ENCODE data around the gene UBN2.
A peak's percentile ranks its signal among the peaks of the same experiment; 100 is the strongest.
"Not testable (repeated sequence)": the region's sequence is repeated elsewhere in the genome, so short reads cannot be mapped to it uniquely, and the experiment has no call there.

Gene UBN2

DNA sequence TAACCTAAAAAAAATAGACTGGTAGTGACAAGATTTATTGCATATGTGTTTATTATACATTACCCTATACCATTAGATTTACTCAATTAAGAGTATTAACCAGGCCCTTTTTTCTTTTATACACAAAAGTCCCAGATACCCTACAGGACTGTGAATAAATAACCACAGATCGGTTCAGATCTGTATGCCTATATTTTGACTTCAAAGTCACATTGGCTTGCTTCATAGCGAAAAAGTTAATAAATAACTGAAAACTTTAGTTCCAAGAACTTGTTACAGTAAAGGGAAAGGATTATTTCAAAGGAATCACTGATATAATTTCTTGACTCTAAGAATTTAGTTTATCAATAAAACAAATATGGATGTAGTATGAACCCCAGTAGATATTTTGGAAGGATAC, 68.3 kb downstream of the UBN2 start:
- DNase-seq (ENCODE audit: low read depth in 2 of 2) = no peak

- DNase-seq (ENCODE audit: low read depth in 2 of 2) = no peak
Observed at GRCh38 chr7:139300390-139300789, 69.4 kb downstream of the UBN2 start.

DNA sequence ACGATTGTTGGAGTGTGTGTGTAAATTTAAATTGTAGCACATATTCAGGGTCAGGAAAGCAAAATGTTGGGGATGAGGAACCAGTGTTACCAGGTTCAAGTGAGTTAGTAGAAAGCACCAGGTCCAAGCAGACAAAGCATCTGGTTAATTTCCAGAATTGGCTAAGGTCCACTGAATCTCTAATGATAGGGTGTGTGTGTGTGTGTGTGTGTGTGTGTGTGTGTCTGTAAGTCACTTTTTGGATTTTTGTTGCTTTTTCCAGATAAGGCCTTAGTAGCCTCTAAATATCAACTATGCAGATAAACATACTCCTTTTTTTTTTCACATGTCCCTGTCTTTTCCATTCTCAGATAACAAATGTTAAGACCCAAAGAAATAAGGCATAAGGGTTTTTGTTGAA, 73.5 kb downstream of the UBN2 start:
- DNase-seq (ENCODE audit: low read depth in 2 of 2) = no peak

DNA sequence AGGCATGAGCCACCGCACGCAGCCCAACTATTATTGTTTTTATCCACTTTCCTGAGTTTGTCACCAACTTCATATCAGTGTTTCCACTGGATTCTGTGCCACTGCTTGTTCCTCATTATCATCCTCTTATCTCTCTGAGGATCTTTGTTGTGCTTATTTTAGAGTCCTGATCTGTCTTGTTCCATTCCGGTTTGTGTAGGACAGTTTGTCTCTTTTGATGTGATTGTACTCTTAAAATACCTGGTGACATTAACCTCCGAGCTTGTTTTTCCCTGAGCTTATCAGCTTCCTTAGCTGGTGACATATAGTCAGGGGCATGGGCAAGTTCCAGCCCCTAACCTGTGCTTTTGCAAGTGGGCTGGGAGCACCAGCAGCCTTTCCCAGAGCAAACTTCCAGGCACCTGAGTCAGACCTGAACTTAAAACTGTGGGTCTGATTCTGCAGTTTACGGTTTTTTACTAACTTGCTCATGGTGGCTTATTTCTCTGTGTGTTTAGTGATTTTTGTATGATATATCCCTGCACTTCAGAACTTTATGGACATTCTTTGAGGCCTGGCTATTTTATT, 87.0 kb downstream of the UBN2 start:
- DNase-seq (ENCODE audit: low read depth in 2 of 2) = no peak

DNA sequence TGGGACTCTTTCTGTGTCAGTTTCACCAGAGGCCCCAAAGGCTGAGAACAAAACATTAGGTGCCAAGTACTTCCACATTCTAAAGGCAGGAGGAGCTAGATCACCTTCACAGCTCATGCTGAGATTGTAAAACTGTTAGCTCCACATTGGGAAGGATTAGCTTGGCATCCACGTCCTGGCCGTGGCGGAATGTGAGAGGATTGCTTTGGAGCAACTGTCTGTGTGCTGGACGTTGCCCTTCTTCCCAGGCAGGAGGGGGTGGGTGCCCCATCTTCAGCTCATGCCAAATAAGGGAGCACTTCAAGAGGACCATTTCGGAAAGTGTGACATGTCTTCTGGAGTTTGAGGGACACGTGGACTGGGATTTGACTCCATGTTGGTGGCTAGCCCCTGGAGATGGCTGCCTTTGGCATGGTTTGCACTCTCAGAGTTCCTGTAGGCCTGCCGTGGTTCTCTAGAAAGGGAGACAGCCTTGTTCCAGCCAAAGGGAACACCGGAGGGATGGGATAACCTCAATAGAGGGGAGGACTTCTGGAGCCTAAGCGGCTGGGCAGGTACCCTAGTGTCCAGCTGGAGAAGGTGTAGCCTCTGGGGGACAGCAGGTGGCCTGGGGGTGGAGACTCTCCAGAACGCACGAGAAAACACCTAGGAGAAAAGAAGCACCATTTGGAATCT, 90.2 kb downstream of the UBN2 start:
- DNase-seq (ENCODE audit: low read depth in 2 of 2) = no peak

- not testable (repeated sequence) for DNase-seq (ENCODE audit: low read depth in 2 of 2)
Observed at GRCh38 chr7:139324709-139325108, 93.7 kb downstream of the UBN2 start.

DNA sequence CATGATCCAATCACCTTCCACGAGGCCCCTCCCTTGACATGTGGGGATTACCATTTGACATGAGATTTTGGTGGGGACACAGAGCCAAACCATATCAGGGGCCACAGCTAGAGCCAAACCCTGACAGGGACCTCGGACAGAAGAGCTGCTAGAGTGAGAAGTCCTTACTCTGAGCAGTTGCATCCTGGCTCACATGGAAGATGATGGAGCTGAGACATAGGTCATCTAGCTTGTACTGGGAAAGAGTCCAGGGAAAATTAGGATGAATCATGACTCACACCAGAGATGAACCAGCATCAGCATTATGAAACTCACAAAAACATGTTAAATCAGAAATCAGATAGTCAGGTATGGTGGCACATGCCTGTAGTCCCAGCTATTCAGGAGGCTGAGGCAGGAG, 97.3 kb downstream of the UBN2 start:
- no peak for DNase-seq (ENCODE audit: low read depth in 2 of 2)

DNA sequence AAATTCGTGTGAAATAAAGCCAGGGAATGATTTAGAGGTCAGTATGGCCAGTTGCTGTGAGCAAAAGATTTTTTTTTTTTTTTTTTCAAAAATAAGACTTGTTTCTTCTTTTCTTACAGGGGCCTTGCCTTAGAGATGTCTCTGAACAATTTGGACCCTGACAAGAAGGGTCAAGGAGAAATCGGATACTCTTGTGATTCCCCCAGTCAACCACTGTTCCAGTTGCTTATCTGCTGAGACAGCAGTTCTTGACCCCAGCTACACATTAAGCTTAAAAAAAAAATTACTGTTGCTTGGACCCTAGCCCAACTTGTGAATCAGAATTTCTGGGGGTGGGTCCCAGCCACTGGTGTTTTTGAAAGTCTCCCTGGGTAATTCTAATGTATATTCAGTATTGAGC, 98.1 kb downstream of the UBN2 start:
- no peak for DNase-seq (ENCODE audit: low read depth in 2 of 2)

- no peak for DNase-seq (ENCODE audit: low read depth in 2 of 2)
Observed at GRCh38 chr7:139330333-139331030, 99.4 kb downstream of the UBN2 start.

GRCh38 chr7:139332697-139333359, 101.8 kb downstream of the UBN2 start:
- no peak for DNase-seq (ENCODE audit: low read depth in 2 of 2)

GRCh38 chr7:139333443-139333842, 102.4 kb downstream of the UBN2 start:
- not testable (repeated sequence) for DNase-seq (ENCODE audit: low read depth in 2 of 2)

DNA sequence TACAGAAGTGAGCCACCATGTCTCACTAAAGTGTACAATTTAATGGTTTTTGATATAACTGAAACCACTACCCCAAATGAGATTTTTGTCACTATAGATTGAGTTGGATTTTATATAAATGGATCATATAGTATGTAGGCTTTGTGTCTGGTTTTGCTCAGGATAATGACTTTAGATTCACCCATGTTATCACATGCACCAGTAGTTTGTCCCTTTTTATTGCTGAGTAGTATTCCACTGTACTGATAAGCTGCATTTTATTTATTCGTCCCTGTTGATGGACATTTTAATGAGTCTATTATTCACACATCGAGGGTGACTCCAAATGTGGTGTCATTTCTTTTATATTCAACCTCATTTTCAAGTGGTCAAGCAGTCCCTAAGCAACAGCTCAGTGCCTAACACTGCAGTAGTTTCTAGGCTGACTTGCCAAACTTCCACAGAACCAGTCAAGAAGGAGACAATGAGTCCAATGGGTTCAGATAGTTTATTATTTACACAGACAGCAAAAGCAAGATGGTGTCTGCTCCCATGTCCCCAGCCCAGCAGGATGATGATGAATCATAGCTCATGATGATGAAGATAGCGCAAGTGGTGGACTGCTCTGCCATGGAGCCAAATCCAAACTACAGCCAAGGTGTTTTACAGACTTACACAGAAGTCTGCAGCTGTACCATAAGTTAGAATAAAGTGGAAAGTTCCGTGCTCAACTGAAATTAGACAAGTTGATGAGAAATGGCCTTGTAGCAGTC, 103.5 kb downstream of the UBN2 start:
- no peak for DNase-seq (ENCODE audit: low read depth in 2 of 2)

DNA sequence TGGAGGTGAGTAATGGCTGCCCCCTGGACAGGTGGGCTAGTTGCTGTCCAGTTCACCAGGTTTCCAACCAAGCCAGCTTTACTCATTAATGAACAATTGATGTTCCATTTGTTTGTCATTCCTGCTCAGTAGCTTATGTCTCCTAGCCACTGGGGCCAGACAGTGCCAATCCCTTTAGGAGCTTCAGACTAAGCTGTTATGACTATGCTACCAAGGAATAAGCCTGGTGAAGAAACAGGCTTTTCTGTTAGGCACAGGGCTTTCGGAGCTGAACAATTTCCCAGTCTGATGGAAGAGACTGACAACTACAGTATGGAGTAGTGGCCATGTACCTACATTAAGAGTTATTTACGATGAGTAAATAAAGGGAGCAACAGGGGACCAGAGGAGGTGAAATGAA, 108.0 kb downstream of the UBN2 start:
- no peak for DNase-seq (ENCODE audit: low read depth in 2 of 2)

GRCh38 chr7:139339698-139340036, 108.6 kb downstream of the UBN2 start:
- DNase-seq (ENCODE audit: low read depth in 2 of 2) = no peak

- DNase-seq (ENCODE audit: low read depth in 2 of 2) = peak; percentile 96 to 98
Observed at GRCh38 chr7:139340037-139340807, 109.2 kb downstream of the UBN2 start.

DNA sequence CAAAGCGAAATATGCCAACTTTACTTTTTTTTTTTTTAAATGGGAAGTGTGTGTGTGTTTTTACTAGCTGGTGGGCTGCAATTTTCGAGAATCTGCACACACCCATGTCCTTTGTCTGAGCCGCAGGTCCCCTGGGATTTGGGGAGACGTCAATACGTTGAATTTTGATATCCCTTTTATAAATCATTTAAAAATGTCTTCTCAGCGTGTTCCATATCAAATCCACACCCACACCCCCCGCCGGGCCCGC, 109.7 kb downstream of the UBN2 start:
- no peak for DNase-seq (ENCODE audit: low read depth in 2 of 2)

DNA sequence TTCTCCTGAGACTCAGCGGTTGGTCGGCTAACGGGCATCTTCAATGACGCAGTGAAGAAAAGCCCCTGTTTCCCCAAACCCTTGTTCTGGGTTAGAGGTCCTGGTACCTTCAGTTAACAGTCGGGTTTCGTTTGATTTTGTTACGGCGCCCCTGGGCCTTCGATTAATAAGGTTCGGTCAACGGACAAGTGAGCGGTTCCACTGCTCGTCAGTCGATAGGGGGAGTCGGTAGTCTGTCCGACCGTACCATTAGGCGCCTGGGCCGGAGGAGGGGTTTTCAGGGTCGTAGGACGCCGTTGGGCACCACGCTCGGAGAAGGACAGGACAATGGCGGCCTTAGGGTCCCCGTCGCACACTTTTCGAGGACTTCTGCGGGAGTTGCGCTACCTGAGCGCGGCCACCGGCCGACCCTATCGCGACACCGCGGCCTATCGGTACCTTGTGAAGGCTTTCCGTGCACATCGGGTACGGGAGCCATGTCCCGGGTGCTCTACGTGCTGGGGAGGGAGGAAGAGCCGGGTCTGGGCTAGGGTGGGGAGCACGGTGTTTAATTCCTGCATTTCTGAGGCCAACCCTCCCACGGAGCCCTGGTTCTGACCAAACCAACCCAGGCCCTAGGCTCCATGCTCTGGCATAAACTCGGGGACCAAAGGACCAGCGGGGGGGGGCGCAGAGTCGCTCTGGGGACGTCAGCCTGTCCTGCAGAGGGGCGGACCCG, 110.2 kb downstream of the UBN2 start, which contains the start of gene FMC1:
TSS of gene FMC1 (plus strand) at position 280 of the 718 bp plus-strand sequence. CDS start at position 328, 48 bp downstream.
- peak; percentile 69 to 76 for DNase-seq (ENCODE audit: low read depth in 2 of 2)

DNA sequence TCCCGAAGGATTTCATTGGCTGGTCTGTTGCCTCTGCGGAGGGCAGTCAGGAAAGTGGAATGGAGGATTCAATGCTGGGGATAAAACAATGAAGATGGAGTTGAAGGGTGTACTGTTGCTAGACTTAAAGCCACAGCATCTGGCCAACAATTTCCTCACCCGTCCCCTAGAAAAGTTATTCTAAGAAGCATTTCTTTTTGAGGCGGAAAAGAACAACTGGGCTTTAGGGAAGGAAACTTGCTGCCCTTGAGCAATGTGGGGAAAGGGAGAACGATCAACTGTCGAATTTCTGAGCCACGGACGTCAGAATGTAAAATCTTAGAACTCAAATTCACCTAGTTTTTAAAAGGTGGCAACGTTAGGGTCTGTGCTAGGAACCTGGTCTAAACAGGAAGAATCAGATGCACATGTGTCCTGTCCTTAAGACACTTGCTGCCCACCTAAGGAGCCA, 110.8 kb downstream of the UBN2 start:
- DNase-seq (ENCODE audit: low read depth in 2 of 2) = no peak

GRCh38 chr7:139345042-139345441, 114.0 kb downstream of the UBN2 start:
- DNase-seq (ENCODE audit: low read depth in 2 of 2) = no peak

GRCh38 chr7:139351027-139351426, 120.0 kb downstream of the UBN2 start:
- no peak for DNase-seq (ENCODE audit: low read depth in 2 of 2)

GRCh38 chr7:139354729-139355128, 123.7 kb downstream of the UBN2 start:
- DNase-seq (ENCODE audit: low read depth in 2 of 2) = no peak
